ENCODE results near the gene MAP2K2. TPM values are rescaled to one million over a fixed set of nuclear protein-coding genes. Genes with fewer than 3 reads are reported as not detected.

The MAP2K2 gene
- total RNA-seq, 1 experiment from 2014 or later = 171 TPM

GRCh38 chr19:4044990-4045465, 78.9 kb downstream of the MAP2K2 start:
- H3K27ac Mint-ChIP-seq (ENCODE audit: low read depth, unreplicated experiment) = no peak overlapping the region
- H3K27me3 Mint-ChIP-seq (ENCODE audit: insufficient read depth, unreplicated experiment) = no peaks in the 10 kb centered on the region
- H3K4me1 Mint-ChIP-seq (ENCODE audit: insufficient read depth, unreplicated experiment) = peaks cover 6% of the 10 kb centered on the region
- no TSS peak for BruUV-seq (replicated peaks)
- no peak overlapping the region for H3K4me3 Mint-ChIP-seq (ENCODE audit: unreplicated experiment)
- H3K36me3 Mint-ChIP-seq (ENCODE audit: insufficient read depth, unreplicated experiment) = peaks cover 78% of the 10 kb centered on the region
- intact Hi-C loops (cut with micrococcal nuclease) = no loop called here
- DNase-seq (ENCODE audit: unreplicated experiment) = no peak
- no peak for TF ChIP-seq CTCF (IDR thresholded peaks at IDR 0.05; ENCODE audit: unreplicated experiment)
- H3K9me3 Mint-ChIP-seq (ENCODE audit: unreplicated experiment) = no peaks in the 10 kb centered on the region
- POLR2A ChIA-PET = no interaction called here
- CTCF ChIA-PET = no interaction called here

GRCh38 chr19:4043966-4044715, 79.8 kb downstream of the MAP2K2 start:
- BruUV-seq (replicated peaks) = no TSS peak
- TF ChIP-seq CTCF (IDR thresholded peaks at IDR 0.05; ENCODE audit: unreplicated experiment) = no peak
- intact Hi-C loops (cut with micrococcal nuclease) = no loop called here
- no peak overlapping the region for H3K27ac Mint-ChIP-seq (ENCODE audit: low read depth, unreplicated experiment)
- H3K4me3 Mint-ChIP-seq (ENCODE audit: unreplicated experiment) = no peak overlapping the region
- no peaks in the 10 kb centered on the region for H3K9me3 Mint-ChIP-seq (ENCODE audit: unreplicated experiment)
- CTCF ChIA-PET = no interaction called here
- H3K27me3 Mint-ChIP-seq (ENCODE audit: insufficient read depth, unreplicated experiment) = no peaks in the 10 kb centered on the region
- POLR2A ChIA-PET = no interaction called here
- H3K4me1 Mint-ChIP-seq (ENCODE audit: insufficient read depth, unreplicated experiment) = no peaks in the 10 kb centered on the region
- DNase-seq (ENCODE audit: unreplicated experiment) = no peak
- H3K36me3 Mint-ChIP-seq (ENCODE audit: insufficient read depth, unreplicated experiment) = peaks cover 78% of the 10 kb centered on the region

- Mint-ChIP-seq H3K27me3 (ENCODE audit: insufficient read depth, unreplicated experiment) (no peaks in the 10 kb centered on the region), H3K4me1 (ENCODE audit: insufficient read depth, unreplicated experiment) (no peaks in the 10 kb centered on the region), H3K9me3 (ENCODE audit: unreplicated experiment) (no peaks in the 10 kb centered on the region), H3K4me3 (ENCODE audit: unreplicated experiment) (no peak overlapping the region), H3K27ac (ENCODE audit: low read depth, unreplicated experiment) (no peak overlapping the region), H3K36me3 (ENCODE audit: insufficient read depth, unreplicated experiment) (peaks cover 78% of the 10 kb centered on the region)
- ChIA-PET CTCF (interaction anchor here (0.6 kb wide), 1 partner anchor 9 kb away, joined by 3 read pairs; no protein-coding TSS in a partner anchor), POLR2A (no interaction called here)
- no peak for TF ChIP-seq CTCF (IDR thresholded peaks at IDR 0.05; ENCODE audit: unreplicated experiment)
- no peak for DNase-seq (ENCODE audit: unreplicated experiment)
- intact Hi-C loops (cut with micrococcal nuclease) = no loop called here
- BruUV-seq (replicated peaks) = no TSS peak
Observed at GRCh38 chr19:4043401-4043800, 80.5 kb downstream of the MAP2K2 start.

- intact Hi-C loops (cut with micrococcal nuclease) = no loop called here
- DNase-seq (ENCODE audit: unreplicated experiment) = no peak
- TF ChIP-seq CTCF (IDR thresholded peaks at IDR 0.05; ENCODE audit: unreplicated experiment) = no peak
- CTCF ChIA-PET = interaction anchor here (0.6 kb wide), 1 partner anchor 10 kb away, joined by 3 read pairs; no protein-coding TSS in a partner anchor
- Mint-ChIP-seq H3K27ac (ENCODE audit: low read depth, unreplicated experiment) (no peak overlapping the region), H3K4me3 (ENCODE audit: unreplicated experiment) (no peak overlapping the region), H3K9me3 (ENCODE audit: unreplicated experiment) (no peaks in the 10 kb centered on the region), H3K27me3 (ENCODE audit: insufficient read depth, unreplicated experiment) (no peaks in the 10 kb centered on the region), H3K36me3 (ENCODE audit: insufficient read depth, unreplicated experiment) (peaks cover 77% of the 10 kb centered on the region), H3K4me1 (ENCODE audit: insufficient read depth, unreplicated experiment) (no peaks in the 10 kb centered on the region)
- no TSS peak for BruUV-seq (replicated peaks)
- POLR2A ChIA-PET = no interaction called here
Observed at GRCh38 chr19:4042731-4043082, 81.2 kb downstream of the MAP2K2 start.

All from MCF 10A (cell line).